GM19438 (cell line): Measurements from ENCODE around the gene OPRL1.

Experiments used
- ATAC-seq: cut with Tn5 transposase; IDR thresholded peaks from one replicate; pipeline ENCODE4 v1.9.1; 2021; ENCODE audit warnings: low read depth; ENCODE audit not compliant: unreplicated experiment

The OPRL1 gene

DNA sequence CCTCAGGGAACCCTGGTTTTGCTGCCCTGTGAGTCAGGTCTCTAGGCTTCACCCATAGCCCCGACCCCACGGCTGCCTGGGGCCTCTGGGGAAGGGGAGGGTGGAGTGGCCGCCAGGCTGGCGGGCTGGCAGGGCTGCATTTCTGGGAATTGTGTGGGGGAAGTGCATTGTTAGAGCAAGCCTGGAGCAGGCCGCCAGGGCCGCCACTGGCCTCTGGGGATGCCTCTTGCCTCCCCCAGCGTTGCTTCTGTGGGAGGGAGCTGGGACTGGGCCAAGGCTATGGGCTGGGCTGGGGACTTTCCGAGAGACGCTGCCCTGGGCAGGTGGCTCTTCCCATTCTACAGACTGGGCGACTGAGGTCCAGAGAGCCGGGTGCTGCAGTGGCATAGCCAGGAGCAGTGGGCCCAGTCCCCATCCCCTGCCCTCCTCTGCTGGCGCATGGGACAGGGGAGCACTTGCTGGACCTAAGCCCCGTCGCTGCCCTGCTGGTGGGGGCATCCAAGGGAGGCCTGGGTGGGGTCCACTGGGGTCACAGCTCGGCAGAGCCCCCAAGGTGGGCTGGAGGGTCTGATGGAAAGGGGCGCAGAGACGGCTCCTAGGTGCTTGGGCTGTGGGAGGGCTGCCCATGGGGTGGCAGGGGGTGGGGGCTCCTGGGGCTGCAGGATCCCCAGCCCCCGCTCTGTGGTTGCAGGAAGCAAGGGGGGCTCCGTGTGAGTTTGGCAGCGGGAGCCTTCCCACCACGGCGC, 23.8 kb upstream of the OPRL1 start:
- ATAC-seq: no peak

DNA sequence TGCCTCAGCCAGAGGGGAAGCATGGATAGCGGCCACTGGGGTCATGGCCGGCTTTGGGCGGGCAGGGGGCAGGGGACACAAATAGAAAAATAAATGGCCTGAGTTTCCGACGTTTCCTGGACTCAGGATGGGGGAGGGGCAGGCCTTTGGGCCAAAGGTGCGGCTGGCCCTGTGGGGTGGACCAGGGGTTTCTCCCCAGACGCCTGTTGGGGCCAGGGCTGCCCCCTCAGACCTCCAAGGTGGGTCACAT, 23.3 kb upstream of the OPRL1 start:
- ATAC-seq: no peak

DNA sequence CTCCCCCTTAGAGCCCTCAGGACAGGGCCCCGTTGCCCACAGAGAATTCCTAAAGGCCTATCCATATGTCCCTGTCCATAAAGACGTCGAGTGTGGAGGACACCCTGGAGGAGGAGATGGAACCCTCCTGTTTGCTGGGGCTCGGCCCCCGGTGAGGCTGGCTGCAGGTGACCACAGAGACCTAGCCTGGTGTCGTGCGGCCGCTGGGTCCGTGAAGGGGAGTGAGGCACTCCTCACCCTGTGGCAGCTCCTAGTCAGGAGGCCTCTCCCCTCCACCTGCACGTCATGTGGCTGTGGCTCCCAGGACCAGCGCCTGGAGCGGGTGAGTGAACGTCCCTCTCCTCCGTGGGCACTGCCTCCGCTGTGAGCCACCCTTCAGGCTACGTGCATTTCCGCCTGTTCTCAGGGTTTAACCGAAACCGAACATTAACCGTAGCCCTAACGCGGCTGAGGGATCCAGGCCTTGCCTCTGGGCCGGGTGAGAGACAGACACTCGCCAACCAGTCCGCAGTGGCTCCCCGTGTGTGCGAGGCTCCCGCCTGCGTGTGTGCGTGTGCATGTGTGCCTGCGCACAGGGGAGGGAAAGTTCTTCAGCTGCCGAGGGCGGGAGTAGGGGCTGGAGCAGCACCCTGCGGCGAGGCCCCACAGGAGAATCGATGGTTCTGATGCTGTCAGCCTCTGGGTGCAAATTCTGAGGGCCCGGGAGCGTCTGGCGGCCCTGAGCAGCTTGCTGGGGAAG, 22.8 kb upstream of the OPRL1 start:
- ATAC-seq: no peak

DNA sequence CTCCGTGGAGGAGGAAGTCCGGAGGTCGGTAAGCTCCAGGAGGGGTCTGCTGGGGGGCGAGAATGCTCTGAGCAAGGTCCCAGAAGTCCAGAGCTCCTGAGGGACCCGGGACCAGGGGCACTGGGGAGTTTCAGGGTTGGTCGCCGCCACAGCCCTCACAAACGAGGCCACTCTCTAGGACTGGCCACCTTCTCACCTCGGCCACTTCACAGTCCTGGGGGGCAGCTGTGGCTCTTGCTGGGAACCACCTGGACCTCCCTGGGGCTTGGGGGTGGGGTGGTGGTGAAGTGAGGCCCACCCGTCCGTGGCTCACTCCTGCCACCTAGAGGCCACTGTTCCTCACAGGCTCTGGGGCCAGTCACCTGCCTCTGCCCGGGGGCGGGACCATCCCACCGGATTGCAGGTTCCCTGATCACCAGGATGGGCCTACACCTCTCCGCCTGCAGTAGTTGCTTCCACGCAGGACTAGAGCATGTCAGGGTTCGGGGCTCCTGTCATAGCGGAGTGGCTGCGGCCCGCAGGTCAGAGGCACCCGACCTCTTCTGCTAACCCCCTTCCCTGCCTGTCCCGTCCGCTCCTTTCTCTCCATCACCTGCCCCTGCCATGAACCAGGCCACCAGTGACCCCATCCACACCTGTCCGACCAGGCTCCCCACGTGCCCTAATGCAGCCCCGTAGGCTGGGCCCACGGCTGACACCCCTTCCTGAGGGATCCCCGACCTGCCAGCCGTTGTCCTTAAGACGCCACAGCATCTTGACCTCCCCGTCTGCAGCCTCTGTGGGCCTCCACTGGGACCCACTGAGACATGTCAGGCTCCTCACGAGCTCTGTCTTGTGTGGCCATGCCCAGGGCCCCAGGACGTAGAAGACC, 22.0 kb upstream of the OPRL1 start:
- ATAC-seq: no peak

DNA sequence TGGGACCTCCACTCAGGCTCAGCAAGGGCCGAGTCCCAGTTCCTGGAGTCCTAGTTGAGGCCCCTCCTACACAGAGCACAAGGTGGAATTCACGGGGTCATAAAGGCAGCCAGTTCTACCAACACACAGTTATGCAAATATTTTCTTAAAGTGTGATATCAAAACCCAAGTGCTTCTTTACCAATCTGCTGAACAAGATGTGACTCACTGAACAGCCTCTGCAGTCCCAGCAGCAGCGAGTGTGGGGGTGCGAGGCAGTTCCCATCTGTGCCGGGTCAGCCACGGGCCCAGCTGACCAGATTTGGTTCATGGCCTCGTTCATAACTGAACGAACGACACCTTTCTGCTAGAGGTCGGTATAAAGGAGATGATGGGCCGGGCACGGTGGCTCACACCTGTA, 21.3 kb upstream of the OPRL1 start:
- ATAC-seq: no peak

DNA sequence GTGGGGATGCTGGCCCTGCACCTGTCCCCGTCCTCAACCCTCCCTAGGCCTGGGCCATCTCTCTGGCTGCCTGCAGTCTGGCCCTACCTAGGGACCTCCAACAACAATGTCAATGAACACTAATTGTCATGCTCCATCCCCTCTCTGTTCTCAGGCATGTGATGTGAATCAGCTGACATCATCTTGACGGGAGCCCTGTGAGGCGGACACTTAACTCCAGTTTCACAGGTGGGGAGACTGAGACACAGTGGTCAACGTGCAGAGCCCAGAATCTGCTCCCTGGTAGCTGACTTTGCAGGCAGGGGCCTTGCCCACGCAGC, 17.6 kb upstream of the OPRL1 start:
- no peak for ATAC-seq

DNA sequence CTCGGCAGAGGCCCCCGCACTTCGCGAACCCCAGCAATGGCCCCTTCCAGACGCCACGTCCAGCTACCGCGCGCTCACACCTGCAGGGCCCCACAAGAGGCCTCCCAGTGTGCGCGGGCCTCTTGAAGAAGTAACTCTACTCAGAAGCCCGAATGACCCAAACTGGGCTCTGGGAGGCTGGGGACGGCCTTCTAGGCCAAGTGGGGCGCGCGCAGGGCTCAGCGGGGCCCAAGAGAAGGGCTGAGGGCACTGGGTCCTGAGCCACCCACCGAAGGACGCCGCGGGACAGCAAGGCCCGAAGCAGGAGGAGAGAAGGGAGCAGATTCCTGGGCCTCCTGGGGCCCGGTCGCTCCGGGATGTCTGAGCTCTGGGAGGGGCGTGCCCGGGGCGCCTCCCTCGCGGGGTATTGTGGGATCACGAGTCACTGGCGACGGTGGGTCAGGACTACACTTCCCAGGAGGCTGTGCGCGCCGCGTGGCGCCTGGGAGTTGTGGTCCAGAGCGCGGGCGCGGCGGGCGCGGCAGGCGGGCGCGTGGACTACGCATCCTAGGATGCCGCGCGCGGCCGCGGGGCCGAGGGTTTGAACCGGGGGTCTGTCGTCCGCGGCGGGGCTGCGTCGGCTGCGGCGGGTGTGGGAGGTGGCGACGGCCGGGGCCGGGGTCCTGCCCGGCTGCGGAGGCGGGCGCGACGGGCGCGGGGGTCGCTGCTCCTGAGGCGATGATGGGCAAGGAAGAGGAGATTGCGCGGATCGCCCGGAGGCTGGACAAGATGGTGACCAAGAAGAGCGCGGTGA, 17.1 kb upstream of the OPRL1 start, which contains the start of gene TCEA2:
TSS of gene TCEA2 (plus strand) at position 603 of the 793 bp plus-strand sequence. CDS start at position 718, 115 bp downstream.
- peak; percentile 65 for ATAC-seq

DNA sequence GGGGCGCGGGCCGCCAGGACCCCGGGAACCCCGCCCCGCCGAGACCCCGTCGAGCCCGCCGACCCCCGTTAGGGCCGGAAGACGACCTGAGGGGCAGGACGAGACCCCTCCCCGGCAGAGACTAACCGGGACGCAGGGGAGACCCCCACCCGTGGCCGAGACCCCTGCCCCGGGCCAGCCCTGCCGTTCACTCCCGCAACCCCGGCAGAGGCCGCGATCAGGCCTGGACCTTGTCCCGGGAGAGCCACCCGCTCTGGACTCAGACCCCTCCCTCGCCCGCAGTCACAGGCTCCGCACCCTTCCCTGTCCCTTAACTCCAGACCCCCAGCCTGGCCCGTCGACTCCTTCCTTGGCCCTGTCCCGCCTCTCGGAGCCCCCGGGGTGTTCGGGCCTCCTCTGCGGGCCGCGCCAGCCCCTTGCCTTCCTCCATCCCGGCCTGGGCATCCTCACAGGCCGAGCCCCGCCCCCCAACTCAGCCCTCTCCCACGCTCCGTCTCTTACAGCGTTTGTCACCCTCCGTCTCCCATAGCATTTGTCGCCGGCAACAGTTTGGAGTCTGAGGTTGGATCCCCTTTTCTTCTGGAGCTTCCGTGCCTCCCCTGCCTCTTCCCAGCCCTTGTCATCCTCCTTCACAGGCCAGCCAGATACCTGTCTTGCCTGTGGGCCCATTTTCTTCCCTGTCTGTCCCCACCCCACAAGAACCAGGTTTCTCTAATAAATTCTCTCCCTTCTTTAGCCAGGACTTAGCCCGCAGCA, 16.3 kb upstream of the OPRL1 start:
- ATAC-seq: no peak

DNA sequence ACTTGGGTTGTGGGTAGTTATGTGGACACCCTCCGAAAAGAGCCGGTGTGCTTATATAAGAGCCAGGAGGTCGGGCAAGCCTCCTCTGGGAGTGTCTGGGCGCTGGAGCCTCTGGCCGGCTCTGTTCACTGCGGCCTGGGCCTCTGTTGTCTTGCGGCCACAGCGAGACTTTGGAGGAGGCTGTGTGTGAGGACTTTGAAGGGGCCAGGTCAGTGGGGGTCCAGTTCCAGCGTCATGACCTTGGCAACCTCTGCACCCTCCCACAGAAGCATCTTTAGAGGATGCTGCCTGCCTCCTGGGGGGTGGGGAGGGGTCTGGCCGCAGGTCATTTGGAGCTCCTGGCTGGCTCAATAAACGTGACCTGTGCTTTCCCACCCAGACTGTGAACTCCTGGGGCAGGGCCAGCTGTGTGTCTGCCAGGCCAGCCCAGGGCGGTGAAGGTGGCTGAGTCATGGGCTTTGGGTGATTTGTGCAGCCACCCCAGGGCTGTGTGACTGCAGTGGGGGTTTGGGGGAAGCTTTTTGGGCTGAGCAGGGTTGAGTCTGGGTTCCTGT, 15.7 kb upstream of the OPRL1 start:
- no peak for ATAC-seq

DNA sequence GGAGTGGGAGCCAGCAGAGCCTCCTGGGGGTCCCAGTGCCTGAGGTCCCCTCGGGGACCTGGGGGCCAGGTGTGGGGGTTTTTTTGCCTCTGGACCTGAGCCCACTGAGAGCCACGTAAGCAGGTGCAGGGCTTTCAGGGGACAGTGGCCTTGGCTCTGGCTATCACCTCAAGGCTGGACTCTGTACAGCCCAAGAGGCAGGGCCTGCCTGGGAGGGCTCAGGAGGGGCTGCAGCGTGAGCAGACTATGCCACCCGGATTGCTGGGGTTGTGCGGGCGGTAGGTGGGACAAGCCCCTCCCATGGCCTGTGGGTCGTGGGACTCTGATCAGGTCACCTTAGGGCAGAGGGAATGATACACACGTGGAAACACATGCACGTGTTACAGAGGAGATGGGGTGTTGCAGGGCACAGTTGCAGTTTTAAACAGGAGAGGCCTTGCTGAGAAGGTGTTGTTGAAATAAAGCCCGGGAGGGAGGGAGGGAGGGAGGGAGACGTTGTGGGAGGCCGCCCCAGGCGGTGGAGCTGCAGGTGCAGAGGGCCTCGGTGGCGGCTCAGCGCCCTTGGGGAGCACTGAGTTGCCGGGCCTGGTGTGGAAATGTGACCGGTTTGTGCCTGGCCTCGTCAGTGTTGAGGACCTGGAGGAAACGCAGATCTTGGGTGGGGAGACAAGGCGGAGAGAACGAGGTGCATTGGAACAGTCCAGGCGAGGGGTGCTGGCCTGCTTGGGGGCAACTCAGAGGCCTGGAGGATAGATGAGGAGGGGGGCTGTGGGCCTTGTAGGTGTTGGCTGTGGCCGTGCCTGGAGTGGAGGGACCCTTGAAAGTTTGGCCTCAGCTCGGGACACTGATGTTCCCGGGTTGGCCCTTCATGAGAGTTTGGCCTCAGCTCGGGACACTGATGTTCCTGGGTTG, 14.6 kb upstream of the OPRL1 start:
- no peak for ATAC-seq

DNA sequence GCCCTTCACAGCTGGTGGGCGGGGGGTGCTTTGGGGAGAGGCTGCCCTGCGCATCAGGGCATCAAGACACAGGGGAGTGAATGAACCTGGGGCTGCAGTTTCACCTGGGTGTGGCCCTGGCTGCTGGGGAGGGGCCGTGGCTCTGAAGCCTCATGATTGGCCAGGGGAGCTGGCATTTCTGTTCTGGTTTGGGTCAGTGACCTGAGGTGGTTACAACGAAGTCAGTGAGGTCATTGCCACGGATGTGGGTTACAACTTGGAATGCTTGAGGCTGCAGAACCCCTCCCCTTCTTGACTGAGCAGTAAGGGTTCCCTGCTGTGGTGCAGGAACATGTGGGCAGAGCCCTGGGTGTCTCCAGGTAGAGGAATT, 13.9 kb upstream of the OPRL1 start:
- peak; percentile 47 for ATAC-seq

DNA sequence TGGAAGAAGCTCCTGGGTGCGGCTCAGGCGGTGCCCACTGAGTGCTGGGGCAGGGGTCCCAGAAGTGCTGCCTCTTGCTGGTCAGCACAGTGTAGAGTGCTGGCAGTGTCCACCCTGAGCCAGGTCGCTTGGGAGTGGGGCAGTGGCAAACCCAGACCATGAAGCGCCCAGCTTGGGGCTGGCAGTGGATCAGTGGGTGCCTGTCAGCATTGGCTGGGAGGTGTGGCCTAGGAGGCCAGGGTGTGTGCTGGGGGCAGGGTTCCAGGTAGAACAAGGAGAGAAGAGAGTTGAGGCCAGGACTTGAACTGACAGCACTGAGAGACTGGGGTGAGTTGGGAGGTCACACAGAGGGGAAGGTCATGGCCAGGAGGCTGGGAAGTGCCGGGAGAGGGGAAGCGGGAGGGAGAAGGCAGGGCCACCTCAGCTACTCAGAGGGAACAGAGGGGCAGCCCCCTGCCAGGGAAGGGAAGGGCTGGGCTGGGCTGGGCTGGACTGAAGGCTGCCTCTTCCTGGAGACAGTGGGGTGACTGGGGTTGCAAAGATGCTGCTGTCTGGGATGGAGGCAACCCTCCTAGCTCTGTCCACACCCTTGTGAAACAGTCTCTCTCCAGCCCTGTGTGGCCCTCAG, 12.8 kb upstream of the OPRL1 start:
- no peak for ATAC-seq

DNA sequence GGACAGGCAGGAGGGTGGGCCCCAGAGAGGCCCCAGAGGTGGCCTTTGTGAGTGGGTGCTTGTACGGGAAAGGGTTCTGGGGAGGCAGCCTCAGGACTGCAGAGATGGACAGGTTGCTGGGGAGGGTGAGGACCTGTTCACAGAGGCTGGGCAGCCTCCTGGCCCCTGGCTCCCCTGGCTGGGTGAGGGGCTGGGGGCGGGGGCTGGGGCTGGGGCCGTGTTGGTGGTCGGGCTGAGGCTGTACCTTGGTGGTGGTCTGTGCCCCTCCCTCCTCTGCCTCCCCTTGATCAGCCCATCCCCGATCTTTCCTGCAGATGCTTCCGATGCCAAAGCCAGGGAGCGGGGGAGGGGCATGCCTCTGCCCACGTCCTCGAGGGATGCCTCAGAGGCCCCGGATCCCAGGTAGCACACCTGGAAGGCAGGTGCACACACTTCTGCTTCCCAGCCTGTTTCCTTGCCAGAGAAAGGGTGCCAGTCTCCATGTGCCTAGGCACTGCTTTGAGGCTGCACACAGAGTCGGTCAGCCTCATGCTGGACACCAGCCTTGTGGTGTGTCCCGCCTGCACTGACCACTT, 12.1 kb upstream of the OPRL1 start:
- no peak for ATAC-seq

DNA sequence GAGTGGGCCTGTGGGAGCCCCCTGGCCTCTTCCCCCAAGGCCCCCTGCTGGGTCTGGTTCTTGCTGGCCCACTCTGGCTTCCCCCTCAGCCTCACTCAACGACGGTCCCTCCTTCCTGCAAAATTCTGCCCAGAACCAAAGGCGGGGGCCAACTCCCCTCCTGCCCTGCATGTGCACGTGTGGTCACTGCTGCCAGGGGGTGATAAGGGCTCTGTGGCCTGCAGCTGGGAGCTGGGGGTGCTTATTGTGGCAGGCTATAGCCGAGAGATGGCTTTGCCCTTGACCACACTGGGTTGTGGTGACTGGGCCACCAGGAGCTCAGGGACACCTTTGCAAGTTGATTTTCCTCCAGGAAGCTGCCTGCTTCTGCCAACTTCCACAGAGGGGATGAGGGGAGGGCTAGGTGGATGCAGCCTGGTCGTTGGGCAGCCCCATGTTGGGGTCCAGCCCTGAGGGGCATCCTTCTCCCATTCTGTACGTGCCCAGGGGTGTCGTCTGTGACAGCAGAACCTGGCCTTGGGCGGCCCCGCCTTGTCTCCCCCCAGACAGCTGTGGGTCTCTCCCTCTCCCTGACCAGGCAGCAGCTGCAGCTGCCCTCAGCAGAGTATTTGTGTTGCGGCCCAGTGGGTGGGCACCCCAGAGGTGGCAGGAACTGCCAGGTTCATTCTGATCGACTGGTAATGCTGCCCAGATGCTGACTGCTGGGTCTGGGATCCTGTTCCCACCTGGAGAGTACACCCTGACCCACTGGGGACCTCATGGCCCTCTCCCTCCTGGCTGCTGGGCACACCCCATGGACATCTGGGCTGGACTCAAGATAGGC, 11.3 kb upstream of the OPRL1 start:
- ATAC-seq: no peak

DNA sequence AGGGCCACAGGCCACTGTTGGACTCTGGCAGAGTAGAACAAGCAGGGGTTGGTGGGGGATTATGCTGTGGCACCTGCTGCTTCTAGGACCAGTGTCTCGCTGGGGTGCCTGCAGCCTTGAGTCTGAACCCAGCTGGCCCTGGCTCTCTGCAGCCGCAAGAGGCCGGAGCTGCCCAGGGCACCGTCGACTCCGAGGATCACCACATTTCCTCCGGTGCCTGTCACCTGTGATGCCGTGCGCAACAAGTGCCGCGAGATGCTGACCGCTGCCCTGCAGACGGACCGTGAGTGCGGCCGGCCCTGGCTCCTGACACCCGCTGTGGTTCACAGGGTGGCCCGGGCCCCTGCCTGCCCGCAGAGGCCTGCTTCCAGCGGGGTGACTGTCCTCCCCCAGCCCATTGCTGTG, 10.7 kb upstream of the OPRL1 start:
- ATAC-seq: no peak

DNA sequence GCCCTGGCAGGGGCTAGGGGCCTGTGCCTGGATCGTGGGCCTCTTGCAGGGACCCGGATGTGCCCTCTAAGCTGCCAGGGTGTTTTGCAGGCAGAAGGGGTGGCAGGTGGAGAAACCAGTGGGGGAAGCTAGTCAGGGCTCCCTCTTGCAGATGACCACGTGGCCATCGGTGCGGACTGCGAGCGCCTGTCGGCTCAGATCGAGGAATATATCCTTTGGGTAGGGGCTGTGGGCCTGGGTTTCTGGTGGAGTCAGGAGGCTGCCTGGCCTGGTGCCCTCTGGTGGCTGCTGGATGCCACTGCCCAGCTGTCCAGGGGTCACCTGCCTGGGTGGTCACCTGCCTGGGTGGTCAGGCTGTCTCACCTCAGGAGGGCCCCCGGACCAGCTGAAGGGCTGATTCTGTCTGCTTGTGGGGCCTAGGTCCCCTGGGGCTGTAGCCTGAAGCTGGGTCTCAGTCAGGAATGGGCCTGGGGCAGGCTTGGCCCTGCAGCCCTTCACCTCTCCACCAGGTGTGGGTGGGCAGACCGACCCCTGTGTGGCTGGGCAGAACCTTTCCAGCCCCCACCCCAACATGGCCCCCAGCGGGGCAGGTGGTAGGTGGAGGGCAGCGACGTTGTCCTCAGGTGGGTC, 10.2 kb upstream of the OPRL1 start:
- ATAC-seq: no peak
